H1 (cell line): ENCODE results near the gene RNF183. TPM values are rescaled to one million over a fixed set of nuclear protein-coding genes. Genes with fewer than 3 reads are reported as not detected.

Experiments
- CTCF ChIA-PET: fragments of 300-600 bp; sonication (Branson Sonifier 250); formaldehyde crosslinking; loops from one replicate; lab custom pipeline; 2021; ENCODE audit not compliant: partially characterized antibody; lab: Charles Lee
- POLR2A ChIA-PET: fragments of 300-600 bp; sonication (Branson Sonifier 250); formaldehyde crosslinking; loops from one replicate; lab custom pipeline; 2021; ENCODE audit warnings: inconsistent platforms; ENCODE audit not compliant: partially characterized antibody; lab: Charles Lee
- DNase-seq, 2 experiments: peaks; one replicate each; pipeline versions ENCODE4 v3.0.0 to v3.0.0-alpha.2; 2010 to 2022; ENCODE audit warnings: low spot score in 2 of 2, low read depth in 1 of 2, mixed read lengths in 1 of 2
- FAIRE-seq: peaks from 2 replicates; lab custom pipeline; 2011; peaks lifted over from hg19 to GRCh38; lab: Jason Lieb, UNC
- H2AFZ ChIP-seq: 2 replicates; pipeline ENCODE4 v1.8.1; 2012; ENCODE audit warnings: low read length, inconsistent platforms
- H2AK5ac ChIP-seq: 2 replicates; pipeline ENCODE4 v1.6.1; 2013; ENCODE audit warnings: low read depth, low read length
- H2BK120ac ChIP-seq: replicated peaks from 2 replicates; pipeline ENCODE3; 2013; ENCODE audit warnings: low read depth, low read length, inconsistent platforms
- H2BK12ac ChIP-seq: 2 replicates; pipeline ENCODE4 v1.6.1; 2013; ENCODE audit warnings: low read depth, low read length
- H2BK15ac ChIP-seq: 2 replicates; pipeline ENCODE4 v1.6.1; 2013; ENCODE audit warnings: low read length
- H2BK20ac ChIP-seq: 2 replicates; pipeline ENCODE4 v1.6.1; 2013; ENCODE audit warnings: low read length
- H2BK5ac ChIP-seq: 2 replicates; pipeline ENCODE4 v1.6.1; 2013; ENCODE audit warnings: low read depth, low read length
- H3K14ac ChIP-seq: 2 replicates; pipeline ENCODE4 v1.6.1; 2013; ENCODE audit warnings: inconsistent platforms; ENCODE audit not compliant: insufficient read length
- H3K18ac ChIP-seq: 2 replicates; pipeline ENCODE4 v1.6.1; 2013; ENCODE audit warnings: low read length; ENCODE audit errors: extremely low read depth
- H3K23ac ChIP-seq: 2 replicates; pipeline ENCODE4 v1.6.1; 2013; ENCODE audit warnings: inconsistent platforms; ENCODE audit not compliant: insufficient read length
- H3K23me2 ChIP-seq: 2 replicates; pipeline ENCODE4 v1.6.1; 2013; ENCODE audit warnings: low read depth, low read length
- H3K27ac ChIP-seq: 2 replicates; pipeline ENCODE4 v1.6.1; 2011; ENCODE audit warnings: low read depth, low read length, inconsistent platforms
- H3K27me3 ChIP-seq, 4 experiments: replicated peaks in 1 of 4; 1 replicate in 1 of 4; 2 replicates in 3 of 4; pipeline versions ENCODE4 v1.6.1 to v1.8.1; 2011 to 2013; ENCODE audit warnings: low read length in 3 of 4, mild to moderate bottlenecking in 3 of 4, inconsistent platforms in 2 of 4, mixed read lengths in 2 of 4, moderate library complexity in 1 of 4; ENCODE audit not compliant: control insufficient read depth in 3 of 4, insufficient read depth in 3 of 4; ENCODE audit errors: extremely low read depth in 1 of 4
- H3K36me3 ChIP-seq, 4 experiments: 2 replicates each; pipeline versions ENCODE4 v1.6.1 to v1.8.1; 2011 to 2013; ENCODE audit warnings: mild to moderate bottlenecking in 4 of 4, low read length in 3 of 4, moderate library complexity in 2 of 4, control low read depth in 1 of 4, inconsistent platforms in 1 of 4; ENCODE audit not compliant: insufficient read depth in 4 of 4, control insufficient read depth in 2 of 4
- H3K4ac ChIP-seq: replicated peaks from 2 replicates; pipeline ENCODE3; 2013; ENCODE audit warnings: low read length, low read depth, mixed read lengths, inconsistent platforms; ENCODE audit not compliant: insufficient read length
- H3K4me1 ChIP-seq, 4 experiments: replicated peaks in 1 of 4; 1 replicate in 1 of 4; 2 replicates in 3 of 4; pipeline versions ENCODE4 v1.6.1 to v1.8.1; 2011 to 2013; ENCODE audit warnings: low read length in 3 of 4, inconsistent platforms in 2 of 4, mixed read lengths in 1 of 4; ENCODE audit not compliant: insufficient read depth in 4 of 4, control insufficient read depth in 3 of 4
- H3K4me2 ChIP-seq, 2 experiments: 2 replicates each; pipeline versions ENCODE4 v1.6.1 to v1.8.1; 2011 to 2013; ENCODE audit warnings: low read depth in 2 of 2, low read length in 2 of 2, control low read depth in 1 of 2, inconsistent platforms in 1 of 2, mild to moderate bottlenecking in 1 of 2; ENCODE audit not compliant: insufficient read depth in 1 of 2
- H3K4me3 ChIP-seq, 4 experiments: fragments of 200-600, 300-600 bp in 1 of 4; sonication (generic), shearing (Covaris generic), sonication (Bioruptor Twin) in 1 of 4; 2 replicates each; pipeline versions ENCODE4 v1.5.1 to v1.8.1; 2011 to 2016; ENCODE audit warnings: low read length in 4 of 4, low read depth in 3 of 4, control low read depth in 2 of 4, inconsistent platforms in 2 of 4, mild to moderate bottlenecking in 2 of 4, mixed read lengths in 1 of 4, moderate library complexity in 1 of 4; ENCODE audit not compliant: insufficient read depth in 2 of 4; ENCODE audit errors: extremely low read depth in 1 of 4
- H3K56ac ChIP-seq: replicated peaks from 2 replicates; pipeline ENCODE3; 2013; ENCODE audit warnings: low read depth, mild to moderate bottlenecking, mixed read lengths, low read length, inconsistent platforms; ENCODE audit not compliant: insufficient read length
- H3K79me1 ChIP-seq: 2 replicates; pipeline ENCODE4 v1.6.1; 2013; ENCODE audit warnings: low read depth, low read length, control low read depth
- H3K79me2 ChIP-seq, 2 experiments: 2 replicates each; pipeline versions ENCODE4 v1.6.1 to v1.8.1; 2012 to 2013; ENCODE audit warnings: low read length in 2 of 2, mild to moderate bottlenecking in 2 of 2, inconsistent platforms in 1 of 2; ENCODE audit not compliant: insufficient read depth in 2 of 2, control insufficient read depth in 1 of 2
- H3K9ac ChIP-seq, 4 experiments: replicated peaks in 1 of 4; 1 replicate in 1 of 4; 2 replicates in 3 of 4; pipeline versions ENCODE4 v1.6.1 to v1.8.1; 2011 to 2013; ENCODE audit warnings: low read depth in 3 of 4, low read length in 3 of 4, control low read depth in 2 of 4, mild to moderate bottlenecking in 2 of 4, moderate library complexity in 2 of 4, inconsistent platforms in 1 of 4; ENCODE audit errors: extremely low read depth in 1 of 4
- H3K9me3 ChIP-seq, 2 experiments: 2 replicates each; pipeline versions ENCODE4 v1.6.1 to v1.8.1; 2012 to 2013; ENCODE audit warnings: mild to moderate bottlenecking in 2 of 2, moderate library complexity in 2 of 2, control low read depth in 1 of 2, inconsistent platforms in 1 of 2, low read depth in 1 of 2, low read length in 1 of 2, mixed read lengths in 1 of 2; ENCODE audit not compliant: insufficient read depth in 2 of 2
- H4K20me1 ChIP-seq, 2 experiments: replicated peaks in 1 of 2; 2 replicates each; pipeline versions ENCODE3 to v1.8.1; 2011 to 2013; ENCODE audit warnings: inconsistent platforms in 2 of 2, low read length in 2 of 2, mild to moderate bottlenecking in 1 of 2; ENCODE audit not compliant: insufficient read depth in 2 of 2, control insufficient read depth in 1 of 2
- H4K5ac ChIP-seq: 2 replicates; pipeline ENCODE4 v1.6.1; 2013; ENCODE audit warnings: low read length, low read depth, mixed read lengths, inconsistent platforms; ENCODE audit not compliant: insufficient read length
- H4K8ac ChIP-seq: 2 replicates; pipeline ENCODE4 v1.8.0; 2013; ENCODE audit warnings: mild to moderate bottlenecking, moderate library complexity, low read length, inconsistent platforms; ENCODE audit not compliant: insufficient read depth; ENCODE audit errors: extremely low read depth
- H4K91ac ChIP-seq: replicated peaks from 2 replicates; pipeline ENCODE3; 2013; ENCODE audit warnings: low read length, mixed read lengths, inconsistent platforms; ENCODE audit not compliant: insufficient read length
- EGR1 ChIP-seq: IDR thresholded peaks from 2 replicates; pipeline ENCODE4 v1.6.1; 2011; ENCODE audit warnings: low read depth, low read length, borderline replicate concordance
- HDAC2 ChIP-seq, 2 experiments: fragments of 300-600 bp in 1 of 2; sonication (generic) in 1 of 2; IDR thresholded peaks; 2 replicates each; pipeline ENCODE4 v1.6.1; 2011 to 2012; ENCODE audit warnings: low read depth in 2 of 2, low read length in 2 of 2, mild to moderate bottlenecking in 2 of 2, moderate library complexity in 2 of 2, borderline replicate concordance in 1 of 2, inconsistent platforms in 1 of 2
- TCF12 ChIP-seq: IDR thresholded peaks from 2 replicates; pipeline ENCODE4 v1.6.1; 2011; ENCODE audit warnings: low read depth, mild to moderate bottlenecking, low read length
- WGBS, 2 experiments: shearing (Covaris generic) in 1 of 2; methylation state at CpG; one replicate each; pipeline versions ENCODE4 v1.1.6 to v1.1.7; 2013 to 2015; ENCODE audit warnings: low lambda C conversion rate in 2 of 2, mixed read lengths in 2 of 2, inconsistent platforms in 1 of 2, low coverage in 1 of 2, missing lambda C conversion rate in 1 of 2; ENCODE audit not compliant: insufficient replicate concordance in 2 of 2, insufficient coverage in 1 of 2, insufficient read length in 1 of 2; ENCODE audit errors: extremely low coverage in 1 of 2, missing lambda C conversion rate in 1 of 2; 5-methylcytosine and 5-hydroxymethylcytosine counted together
- polyA plus RNA-seq, 7 experiments: library from polyadenylated mRNA; depleted of rRNA in 3 of 7; stranded (reverse) in 5 of 7; unstranded in 2 of 7; fragments of >200 nt in 5 of 7; fragments of 200-250 nt in 2 of 7; gene quantifications; 1 replicate in 5 of 7; 2 replicates in 1 of 7; 4 replicates in 1 of 7; pipeline versions ENCODE4 v1.2.1 to v1.2.3, GENCODE V29; 2011 to 2013; ENCODE audit warnings: missing spikeins in 2 of 7, mixed read lengths in 2 of 7
- total RNA-seq: library from RNA; stranded (reverse); fragmentation: NEBNext Ultra II Directional; extraction: Animal tissue kit (Norgen Biotek cat#: 25700); gene quantifications from 2 replicates; pipeline ENCODE4 v1.2.1, GENCODE V29; 2021

The RNF183 gene
- total and polyA plus RNA-seq, 2 of the 8 experiments (the other 6 are each of a cell fraction or from before 2014, with no cell fraction given) = 0.15 TPM; not detected in 1

- Histone ChIP-seq H3K18ac (no peak overlapping the region), H4K91ac (no peak overlapping the region), H3K27me3 (peaks cover 0 to 14% (median 2%) of the 10 kb centered on the region in 4 experiments; a peak in 5 of 7 replicates), H2AK5ac (no peak overlapping the region), H3K23me2 (peaks cover 11% of the 10 kb centered on the region; the same call in 1 of the 2 replicates), H3K27ac (no peak overlapping the region), H3K23ac (no peak overlapping the region), H3K9me3 (no peaks in the 10 kb centered on the region), H4K5ac (no peak overlapping the region), H2BK5ac (no peak overlapping the region), H3K4me2 (peak overlapping the region in 1 of 2 experiments; percentile 86; a peak in 1 of 4 replicates), H2BK12ac (no peak overlapping the region), H4K20me1 (peaks cover 0 to 2% of the 10 kb centered on the region in 2 experiments), H2BK20ac (no peak overlapping the region), H3K14ac (no peak overlapping the region), H2AFZ (no peak overlapping the region), H3K36me3 (no peaks in the 10 kb centered on the region), H3K4me1 (peaks cover 5 to 14% (median 10%) of the 10 kb centered on the region in 4 experiments), H3K79me1 (no peaks in the 10 kb centered on the region; the same call in 1 of the 2 replicates), H2BK15ac (no peak overlapping the region), H3K9ac (no peak overlapping the region), H3K4ac (no peak overlapping the region), H3K4me3 (no peak overlapping the region; a peak in 1 of 8 replicates), H4K8ac (no peak overlapping the region), H3K79me2 (no peaks in the 10 kb centered on the region), H3K56ac (no peak overlapping the region), H2BK120ac (no peak overlapping the region)
- POLR2A ChIA-PET = interaction anchor here (0.9 to 1.2 kb wide), 3 partner anchors 9 to 73 kb away, joined by 4 read pairs; partner anchors contain the start of genes C9orf43, CDC26, POLE3 and PRPF4
- FAIRE-seq (no peak), DNase-seq (no peak)
- TF ChIP-seq EGR1 = no peak
- no peak for TF ChIP-seq TCF12
- TF ChIP-seq HDAC2 (IDR thresholded peaks at IDR 0.05; ENCODE audit: borderline replicate concordance in 1 of 2, low read depth in 2 of 2, low read length in 2 of 2) = no peak
- 86% methylated on average over 3 of the region's 3 CpGs; no CpG with 5 or more reads in 1 of the 2 experiments for WGBS, 2 experiments
- CTCF ChIA-PET = interaction anchor here (0.5 to 2.5 kb wide), 11 partner anchors 10 to 444 kb away, joined by 3 to 11 read pairs (median 4); partner anchors contain the start of genes CDC26 and PRPF4
These were observed 45.3 kb upstream of the RNF183 start for GRCh38 chr9:113348437-113348836.
